ENCODE measurements around the gene FAM72D. TPM values are rescaled to one million over a fixed set of nuclear protein-coding genes. Genes with fewer than 3 reads are reported as not detected.
"Not testable (repeated sequence)": the region's sequence is repeated elsewhere in the genome, so short reads cannot be mapped to it uniquely, and the experiment has no call there.

FAM72D gene
- total RNA-seq, 1 donor from 2014 or later = 1.00 TPM

DNA sequence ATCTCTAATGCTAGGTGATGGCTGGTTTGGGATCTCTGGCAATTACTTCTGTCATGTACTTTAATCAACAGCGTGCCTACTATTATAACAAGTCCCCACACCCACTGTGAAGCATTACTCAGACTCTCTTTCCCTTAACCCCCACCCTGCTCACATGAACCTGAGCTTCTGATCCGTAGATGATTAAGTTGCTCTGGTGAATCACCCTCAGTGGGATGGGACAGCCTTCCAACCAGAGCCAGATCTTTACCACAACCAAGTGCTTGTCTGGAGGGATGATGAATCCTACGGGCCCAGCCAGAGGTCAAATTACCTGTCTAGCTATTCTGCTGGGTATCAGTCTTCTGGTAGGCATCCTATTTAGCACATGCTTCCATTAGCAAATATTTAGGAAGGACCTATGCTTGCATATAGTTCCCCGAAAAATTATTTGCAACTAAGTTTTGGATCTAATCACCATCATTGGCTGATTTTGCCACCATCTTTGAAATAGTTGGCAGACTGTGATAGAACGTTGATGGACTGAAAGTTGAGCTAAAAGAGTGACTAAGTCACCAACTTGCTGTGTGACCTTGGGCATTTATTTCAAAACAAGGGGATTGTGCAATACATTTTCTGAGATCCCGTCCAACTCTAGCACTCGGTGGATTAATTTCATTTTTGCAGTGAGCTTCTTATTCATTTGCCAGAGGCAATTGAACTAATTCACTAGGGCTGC lies 26.7 kb downstream of the FAM72D start:
- H3K79me2 ChIP-seq (ENCODE audit: insufficient read depth, low read length); H3K27me3 Mint-ChIP-seq (ENCODE audit: low read depth, unreplicated experiment); H3K4me1 Mint-ChIP-seq (ENCODE audit: low read depth, unreplicated experiment); H2AFZ ChIP-seq (ENCODE audit: low read depth, low read length); H3K9ac ChIP-seq (ENCODE audit: low read length); H4K20me1 ChIP-seq (ENCODE audit: insufficient read depth, low read length); H3K36me3 Mint-ChIP-seq (ENCODE audit: low read depth, unreplicated experiment); H3K9me3 ChIP-seq (ENCODE audit: insufficient read depth, low read depth, low read length); H3K4me2 ChIP-seq (ENCODE audit: low read length); H3K36me3 ChIP-seq (ENCODE audit: insufficient read depth, low read length); H3K4me3 Mint-ChIP-seq (ENCODE audit: unreplicated experiment); H3K27ac Mint-ChIP-seq (ENCODE audit: unreplicated experiment); H3K27ac ChIP-seq (ENCODE audit: low read depth, low read length); H3K4me3 ChIP-seq (ENCODE audit: insufficient read depth, low read depth, low read length); DNase-seq (ENCODE audit: low read depth); H3K4me1 ChIP-seq (ENCODE audit: insufficient read depth, low read length); FAIRE-seq; H3K9me3 Mint-ChIP-seq (ENCODE audit: unreplicated experiment); H3K27me3 ChIP-seq (ENCODE audit: insufficient read depth, low read length): not testable (repeated sequence)

GRCh38 chr1:145123062-145123395 lies 27.3 kb downstream of the FAM72D start:
- not testable (repeated sequence) for H3K9ac ChIP-seq (ENCODE audit: low read length); DNase-seq (ENCODE audit: low read depth); H3K4me3 Mint-ChIP-seq (ENCODE audit: unreplicated experiment); H3K9me3 Mint-ChIP-seq (ENCODE audit: unreplicated experiment); H3K27ac Mint-ChIP-seq (ENCODE audit: unreplicated experiment); H3K79me2 ChIP-seq (ENCODE audit: insufficient read depth, low read length); H4K20me1 ChIP-seq (ENCODE audit: insufficient read depth, low read length); H3K27me3 ChIP-seq (ENCODE audit: insufficient read depth, low read length); H3K4me3 ChIP-seq (ENCODE audit: insufficient read depth, low read depth, low read length); H2AFZ ChIP-seq (ENCODE audit: low read depth, low read length); H3K9me3 ChIP-seq (ENCODE audit: insufficient read depth, low read depth, low read length); H3K27me3 Mint-ChIP-seq (ENCODE audit: low read depth, unreplicated experiment); H3K4me1 Mint-ChIP-seq (ENCODE audit: low read depth, unreplicated experiment); H3K36me3 ChIP-seq (ENCODE audit: insufficient read depth, low read length); H3K27ac ChIP-seq (ENCODE audit: low read depth, low read length); FAIRE-seq; H3K4me2 ChIP-seq (ENCODE audit: low read length); H3K4me1 ChIP-seq (ENCODE audit: insufficient read depth, low read length); H3K36me3 Mint-ChIP-seq (ENCODE audit: low read depth, unreplicated experiment)

- not testable (repeated sequence) for H3K4me3 ChIP-seq (ENCODE audit: insufficient read depth, low read depth, low read length); H2AFZ ChIP-seq (ENCODE audit: low read depth, low read length); H3K27ac ChIP-seq (ENCODE audit: low read depth, low read length); H3K4me2 ChIP-seq (ENCODE audit: low read length); H3K36me3 Mint-ChIP-seq (ENCODE audit: low read depth, unreplicated experiment); H3K27me3 ChIP-seq (ENCODE audit: insufficient read depth, low read length); H3K9me3 ChIP-seq (ENCODE audit: insufficient read depth, low read depth, low read length); H3K9me3 Mint-ChIP-seq (ENCODE audit: unreplicated experiment); H3K4me3 Mint-ChIP-seq (ENCODE audit: unreplicated experiment); H3K27ac Mint-ChIP-seq (ENCODE audit: unreplicated experiment); H4K20me1 ChIP-seq (ENCODE audit: insufficient read depth, low read length); DNase-seq (ENCODE audit: low read depth); H3K9ac ChIP-seq (ENCODE audit: low read length); H3K4me1 Mint-ChIP-seq (ENCODE audit: low read depth, unreplicated experiment); H3K79me2 ChIP-seq (ENCODE audit: insufficient read depth, low read length); H3K36me3 ChIP-seq (ENCODE audit: insufficient read depth, low read length); H3K27me3 Mint-ChIP-seq (ENCODE audit: low read depth, unreplicated experiment); H3K4me1 ChIP-seq (ENCODE audit: insufficient read depth, low read length); FAIRE-seq
Measured at GRCh38 chr1:145123992-145124641, 28.3 kb downstream of the FAM72D start.

GRCh38 chr1:145125112-145125511 lies 29.3 kb downstream of the FAM72D start:
- not testable (repeated sequence) for H3K27me3 Mint-ChIP-seq (ENCODE audit: low read depth, unreplicated experiment); H3K36me3 ChIP-seq (ENCODE audit: insufficient read depth, low read length); H3K36me3 Mint-ChIP-seq (ENCODE audit: low read depth, unreplicated experiment); H3K4me3 Mint-ChIP-seq (ENCODE audit: unreplicated experiment); FAIRE-seq; H3K9me3 Mint-ChIP-seq (ENCODE audit: unreplicated experiment); DNase-seq (ENCODE audit: low read depth); H2AFZ ChIP-seq (ENCODE audit: low read depth, low read length); H3K4me1 Mint-ChIP-seq (ENCODE audit: low read depth, unreplicated experiment); H3K79me2 ChIP-seq (ENCODE audit: insufficient read depth, low read length); H4K20me1 ChIP-seq (ENCODE audit: insufficient read depth, low read length); H3K9ac ChIP-seq (ENCODE audit: low read length); H3K4me1 ChIP-seq (ENCODE audit: insufficient read depth, low read length); H3K27ac Mint-ChIP-seq (ENCODE audit: unreplicated experiment); H3K27ac ChIP-seq (ENCODE audit: low read depth, low read length); H3K9me3 ChIP-seq (ENCODE audit: insufficient read depth, low read depth, low read length); H3K4me3 ChIP-seq (ENCODE audit: insufficient read depth, low read depth, low read length); H3K27me3 ChIP-seq (ENCODE audit: insufficient read depth, low read length); H3K4me2 ChIP-seq (ENCODE audit: low read length)

GRCh38 chr1:145127144-145127543 lies 31.4 kb downstream of the FAM72D start:
- not testable (repeated sequence) for H3K36me3 ChIP-seq (ENCODE audit: insufficient read depth, low read length); H4K20me1 ChIP-seq (ENCODE audit: insufficient read depth, low read length); DNase-seq (ENCODE audit: low read depth); H3K27ac Mint-ChIP-seq (ENCODE audit: unreplicated experiment); H3K9ac ChIP-seq (ENCODE audit: low read length); H3K9me3 Mint-ChIP-seq (ENCODE audit: unreplicated experiment); H3K4me2 ChIP-seq (ENCODE audit: low read length); H3K27me3 Mint-ChIP-seq (ENCODE audit: low read depth, unreplicated experiment); H3K4me1 Mint-ChIP-seq (ENCODE audit: low read depth, unreplicated experiment); H3K27me3 ChIP-seq (ENCODE audit: insufficient read depth, low read length); H3K4me1 ChIP-seq (ENCODE audit: insufficient read depth, low read length); FAIRE-seq; H3K27ac ChIP-seq (ENCODE audit: low read depth, low read length); H3K4me3 Mint-ChIP-seq (ENCODE audit: unreplicated experiment); H3K4me3 ChIP-seq (ENCODE audit: insufficient read depth, low read depth, low read length); H3K36me3 Mint-ChIP-seq (ENCODE audit: low read depth, unreplicated experiment); H3K79me2 ChIP-seq (ENCODE audit: insufficient read depth, low read length); H2AFZ ChIP-seq (ENCODE audit: low read depth, low read length); H3K9me3 ChIP-seq (ENCODE audit: insufficient read depth, low read depth, low read length)

GRCh38 chr1:145128697-145129469 lies 33.1 kb downstream of the FAM72D start:
- H3K27me3 ChIP-seq (ENCODE audit: insufficient read depth, low read length); H3K27me3 Mint-ChIP-seq (ENCODE audit: low read depth, unreplicated experiment); H3K9me3 ChIP-seq (ENCODE audit: insufficient read depth, low read depth, low read length); H3K4me3 ChIP-seq (ENCODE audit: insufficient read depth, low read depth, low read length); H3K27ac Mint-ChIP-seq (ENCODE audit: unreplicated experiment); H3K4me2 ChIP-seq (ENCODE audit: low read length); H3K36me3 Mint-ChIP-seq (ENCODE audit: low read depth, unreplicated experiment); H3K4me1 Mint-ChIP-seq (ENCODE audit: low read depth, unreplicated experiment); FAIRE-seq; H3K9ac ChIP-seq (ENCODE audit: low read length); H4K20me1 ChIP-seq (ENCODE audit: insufficient read depth, low read length); H2AFZ ChIP-seq (ENCODE audit: low read depth, low read length); H3K79me2 ChIP-seq (ENCODE audit: insufficient read depth, low read length); H3K4me3 Mint-ChIP-seq (ENCODE audit: unreplicated experiment); H3K4me1 ChIP-seq (ENCODE audit: insufficient read depth, low read length); H3K9me3 Mint-ChIP-seq (ENCODE audit: unreplicated experiment); H3K36me3 ChIP-seq (ENCODE audit: insufficient read depth, low read length); H3K27ac ChIP-seq (ENCODE audit: low read depth, low read length): not testable (repeated sequence)
- peak; percentile 0 for DNase-seq (ENCODE audit: low read depth)

Measured in astrocyte (in vitro differentiated cells and primary cell).